ENCODE data around the gene PHRF1.
"Not testable (repeated sequence)": the region's sequence is repeated elsewhere in the genome, so short reads cannot be mapped to it uniquely, and the experiment has no call there.

PHRF1 gene

DNA sequence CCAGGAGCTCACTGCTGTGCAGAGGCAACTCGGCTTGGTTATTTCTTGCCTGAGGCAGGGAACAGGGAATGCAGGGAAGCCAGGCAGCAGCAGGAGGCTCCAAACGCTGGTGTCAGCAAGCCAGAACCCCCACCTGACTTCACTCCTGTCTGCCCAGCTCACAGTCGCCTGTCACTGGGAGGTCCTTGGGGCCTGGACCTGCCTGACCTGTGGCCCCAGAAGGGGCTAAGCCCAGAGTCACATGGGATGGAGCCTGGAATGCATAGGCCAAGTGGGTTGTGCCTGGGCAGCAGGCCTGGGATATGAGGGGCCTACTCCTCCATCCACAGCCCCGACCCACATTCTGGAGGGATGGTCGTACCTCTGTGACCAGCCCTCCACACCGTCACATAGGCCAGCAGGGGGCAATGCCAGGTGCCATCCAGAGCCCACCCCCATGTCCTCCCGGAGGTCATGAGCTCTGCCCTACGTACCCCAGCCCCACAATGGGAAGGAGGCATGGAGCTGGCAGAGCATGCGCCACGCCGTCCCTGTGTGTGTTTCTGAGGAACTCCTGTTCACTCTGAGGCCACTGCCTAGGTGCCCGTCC is 10.3 kb upstream of the PHRF1 start:
- Histone ChIP-seq H3K27ac (ENCODE audit: low read depth, low read length) (no peak overlapping the region), H3K4me1 (ENCODE audit: control insufficient read depth, insufficient read depth, low read length) (peaks cover 2% of the 10 kb centered on the region), H3K4me3 (ENCODE audit: low read length) (no peak overlapping the region), H3K27me3 (ENCODE audit: control insufficient read depth, insufficient read depth, low read length) (no peaks in the 10 kb centered on the region), H3K9ac (ENCODE audit: low read length) (no peak overlapping the region), H3K36me3 (ENCODE audit: control insufficient read depth, insufficient read depth, low read length) (no peaks in the 10 kb centered on the region)

DNA sequence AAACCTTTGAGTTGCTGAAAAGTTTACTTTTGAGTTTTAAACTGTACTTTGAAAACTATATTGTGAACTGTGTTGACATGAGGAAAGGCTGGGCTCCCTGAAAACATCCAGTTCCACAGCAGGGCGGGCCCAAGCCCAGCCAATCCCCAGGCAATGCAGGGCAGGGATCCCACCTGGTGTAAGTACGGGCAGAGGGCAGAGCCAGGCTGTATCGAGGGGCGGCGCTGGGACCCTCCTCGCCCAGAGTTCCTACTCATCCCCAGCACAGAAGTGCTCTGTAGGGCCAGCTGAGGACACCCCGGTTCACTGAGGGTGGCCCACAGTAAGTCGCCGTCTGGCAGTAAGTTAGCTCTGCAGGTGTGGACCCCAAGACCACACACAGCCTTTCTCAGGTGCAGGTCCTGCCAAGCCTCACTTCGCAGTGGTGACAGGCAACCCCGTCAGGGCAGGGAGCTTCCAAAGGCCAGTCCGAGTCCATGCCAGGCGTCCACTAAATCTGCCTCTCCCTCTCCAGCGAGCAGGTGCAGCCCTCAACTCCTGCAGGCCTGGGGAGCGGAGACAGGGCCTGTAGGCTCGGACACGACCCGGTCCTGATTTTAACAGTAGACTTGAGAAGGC is 9.2 kb upstream of the PHRF1 start:
- H3K4me1 ChIP-seq (ENCODE audit: control insufficient read depth, insufficient read depth, low read length): peaks cover 2% of the 10 kb centered on the region
- H3K36me3 ChIP-seq (ENCODE audit: control insufficient read depth, insufficient read depth, low read length): no peaks in the 10 kb centered on the region
- no peaks in the 10 kb centered on the region for H3K27me3 ChIP-seq (ENCODE audit: control insufficient read depth, insufficient read depth, low read length)
- H3K9ac ChIP-seq (ENCODE audit: low read length): no peak overlapping the region
- no peak overlapping the region for H3K27ac ChIP-seq (ENCODE audit: low read depth, low read length)
- peak overlapping the region; percentile 62 for H3K4me3 ChIP-seq (ENCODE audit: low read length)

DNA sequence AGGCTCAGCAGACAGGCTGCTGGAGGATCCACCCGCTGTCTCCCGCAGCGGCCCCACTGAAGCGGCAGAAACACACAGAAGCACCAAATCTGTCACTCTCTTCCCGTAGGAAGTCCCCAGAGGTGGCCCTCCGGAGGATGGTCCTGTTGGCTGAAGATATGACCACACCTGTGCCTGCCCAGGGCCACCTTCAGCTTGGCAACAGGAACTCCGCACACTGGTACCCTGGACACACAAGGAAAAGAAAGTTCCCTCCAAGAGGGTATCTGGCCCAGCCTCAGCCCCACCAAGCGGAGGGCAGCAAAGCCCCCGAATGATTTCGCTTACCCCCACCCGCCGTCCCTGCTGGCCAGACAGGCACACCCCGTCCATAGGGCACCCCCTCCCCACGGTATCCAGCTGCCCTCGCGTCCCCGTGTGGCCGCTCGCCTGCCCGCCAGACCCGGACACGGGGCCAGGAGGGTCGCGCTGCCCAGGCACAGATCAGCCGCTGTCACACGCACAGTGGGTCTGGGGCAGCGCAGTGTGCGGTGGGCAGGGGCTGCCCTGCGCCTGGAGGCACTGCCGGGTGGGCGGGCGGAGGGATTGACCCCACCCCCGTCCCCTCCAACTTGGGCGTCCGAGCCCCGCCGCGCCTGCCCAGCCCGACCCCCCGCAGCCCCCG is 8.5 kb upstream of the PHRF1 start:
- H3K27ac ChIP-seq (ENCODE audit: low read depth, low read length): no peak overlapping the region
- peak overlapping the region; percentile 62 for H3K4me3 ChIP-seq (ENCODE audit: low read length)
- peaks cover 2% of the 10 kb centered on the region for H3K4me1 ChIP-seq (ENCODE audit: control insufficient read depth, insufficient read depth, low read length)
- peak overlapping the region; percentile 62 for H3K9ac ChIP-seq (ENCODE audit: low read length)
- H3K27me3 ChIP-seq (ENCODE audit: control insufficient read depth, insufficient read depth, low read length): no peaks in the 10 kb centered on the region
- no peaks in the 10 kb centered on the region for H3K36me3 ChIP-seq (ENCODE audit: control insufficient read depth, insufficient read depth, low read length)

GRCh38 chr11:568306-569157 is 7.7 kb upstream of the PHRF1 start:
- Histone ChIP-seq H3K9ac (ENCODE audit: low read length) (peak overlapping the region; percentile 90), H3K27ac (ENCODE audit: low read depth, low read length) (no peak overlapping the region)

GRCh38 chr11:569158-569885 is 6.9 kb upstream of the PHRF1 start:
- Histone ChIP-seq H3K27ac (ENCODE audit: low read depth, low read length) (no peak overlapping the region), H3K36me3 (ENCODE audit: control insufficient read depth, insufficient read depth, low read length) (no peaks in the 10 kb centered on the region), H3K9ac (ENCODE audit: low read length) (peak overlapping the region; percentile 90), H3K27me3 (ENCODE audit: control insufficient read depth, insufficient read depth, low read length) (peaks cover 2% of the 10 kb centered on the region), H3K4me3 (ENCODE audit: low read length) (peak overlapping the region; percentile 70), H3K4me1 (ENCODE audit: control insufficient read depth, insufficient read depth, low read length) (peaks cover 2% of the 10 kb centered on the region)

More at GRCh38 chr11:568306-569157, 7.7 kb upstream of the PHRF1 start:
- Histone ChIP-seq H3K4me3 (ENCODE audit: low read length) (peak overlapping the region; percentile 70), H3K36me3 (ENCODE audit: control insufficient read depth, insufficient read depth, low read length) (no peaks in the 10 kb centered on the region), H3K27me3 (ENCODE audit: control insufficient read depth, insufficient read depth, low read length) (peaks cover 2% of the 10 kb centered on the region), H3K4me1 (ENCODE audit: control insufficient read depth, insufficient read depth, low read length) (peaks cover 2% of the 10 kb centered on the region)

DNA sequence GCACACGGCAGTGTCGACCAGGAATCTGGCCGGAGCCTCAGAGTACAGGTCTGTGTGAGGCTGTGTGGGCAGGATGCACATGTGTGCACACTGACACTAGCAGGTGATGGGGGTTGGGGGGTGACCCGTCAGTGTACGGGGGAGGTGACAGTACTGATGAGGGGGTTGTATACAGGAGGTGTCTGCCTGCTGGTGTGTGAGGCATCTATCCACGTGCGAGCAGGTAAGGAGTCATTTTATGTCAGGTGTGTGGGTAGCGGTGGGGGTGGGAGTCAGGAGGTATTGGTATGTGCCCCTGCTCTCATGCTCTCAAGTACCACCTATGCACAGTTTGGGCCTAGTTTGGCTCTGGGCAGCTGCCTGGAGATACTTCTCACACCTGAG is 4.5 kb upstream of the PHRF1 start:
- Histone ChIP-seq H3K9ac (ENCODE audit: low read length) (no peak overlapping the region), H3K27ac (ENCODE audit: low read depth, low read length) (no peak overlapping the region), H3K4me1 (ENCODE audit: control insufficient read depth, insufficient read depth, low read length) (peaks cover 2% of the 10 kb centered on the region), H3K27me3 (ENCODE audit: control insufficient read depth, insufficient read depth, low read length) (peaks cover 2% of the 10 kb centered on the region), H3K4me3 (ENCODE audit: low read length) (no peak overlapping the region), H3K36me3 (ENCODE audit: control insufficient read depth, insufficient read depth, low read length) (no peaks in the 10 kb centered on the region)

GRCh38 chr11:573146-573759 is 3.0 kb upstream of the PHRF1 start:
- peaks cover 2% of the 10 kb centered on the region for H3K27me3 ChIP-seq (ENCODE audit: control insufficient read depth, insufficient read depth, low read length)
- no peak overlapping the region for H3K27ac ChIP-seq (ENCODE audit: low read depth, low read length)
- no peak overlapping the region for H3K9ac ChIP-seq (ENCODE audit: low read length)
- H3K36me3 ChIP-seq (ENCODE audit: control insufficient read depth, insufficient read depth, low read length): no peaks in the 10 kb centered on the region
- peaks cover 11% of the 10 kb centered on the region for H3K4me1 ChIP-seq (ENCODE audit: control insufficient read depth, insufficient read depth, low read length)
- H3K4me3 ChIP-seq (ENCODE audit: low read length): no peak overlapping the region

GRCh38 chr11:574031-574570 is 2.2 kb upstream of the PHRF1 start:
- H3K27ac ChIP-seq (ENCODE audit: low read depth, low read length); H3K4me1 ChIP-seq (ENCODE audit: control insufficient read depth, insufficient read depth, low read length); H3K4me3 ChIP-seq (ENCODE audit: low read length); H3K9ac ChIP-seq (ENCODE audit: low read length); H3K27me3 ChIP-seq (ENCODE audit: control insufficient read depth, insufficient read depth, low read length); H3K36me3 ChIP-seq (ENCODE audit: control insufficient read depth, insufficient read depth, low read length): not testable (repeated sequence)

- Histone ChIP-seq H3K4me3 (ENCODE audit: low read length) (peak overlapping the region; percentile 74), H3K4me1 (ENCODE audit: control insufficient read depth, insufficient read depth, low read length) (peaks cover 12% of the 10 kb centered on the region), H3K36me3 (ENCODE audit: control insufficient read depth, insufficient read depth, low read length) (no peaks in the 10 kb centered on the region), H3K27me3 (ENCODE audit: control insufficient read depth, insufficient read depth, low read length) (peaks cover 2% of the 10 kb centered on the region), H3K27ac (ENCODE audit: low read depth, low read length) (no peak overlapping the region), H3K9ac (ENCODE audit: low read length) (no peak overlapping the region)
These were observed 1.5 kb upstream of the PHRF1 start for GRCh38 chr11:574632-575312.

DNA sequence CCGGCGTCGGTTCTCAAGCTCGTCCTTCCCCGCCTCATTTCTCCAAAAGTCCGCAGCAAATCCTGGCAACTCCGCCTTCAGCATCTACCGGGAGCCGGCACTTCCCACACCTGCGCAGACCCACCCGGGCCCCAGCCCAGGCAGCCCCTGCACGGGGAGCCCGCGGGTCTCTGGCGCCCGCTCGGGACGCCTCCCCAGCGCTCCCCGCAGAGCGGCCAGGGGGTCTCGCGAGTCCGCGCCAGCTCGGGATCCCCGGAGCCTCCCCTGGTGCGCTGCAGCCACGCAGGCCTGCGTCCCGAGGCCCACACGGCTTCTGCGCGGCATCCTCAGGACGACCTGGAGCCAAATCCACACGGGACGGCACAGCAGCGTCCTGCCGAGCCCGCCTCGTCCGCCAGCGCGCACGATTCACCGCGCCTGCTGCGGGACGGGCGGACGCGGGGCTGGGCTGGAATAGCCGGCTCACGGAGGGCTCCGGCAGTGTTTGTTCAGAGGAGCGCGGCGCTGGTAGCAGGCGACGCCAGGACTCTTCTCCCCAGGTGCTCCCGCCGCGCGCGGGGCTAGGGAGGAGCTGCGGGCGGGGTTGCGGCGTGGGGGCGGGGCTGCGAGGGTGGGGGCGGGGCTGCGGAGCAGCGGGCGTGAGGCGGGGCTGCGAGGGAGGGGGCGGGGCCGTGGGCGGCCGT is 816 bp upstream of the PHRF1 start:
- Histone ChIP-seq H3K36me3 (ENCODE audit: control insufficient read depth, insufficient read depth, low read length) (no peaks in the 10 kb centered on the region), H3K4me1 (ENCODE audit: control insufficient read depth, insufficient read depth, low read length) (peaks cover 12% of the 10 kb centered on the region), H3K4me3 (ENCODE audit: low read length) (peak overlapping the region; percentile 74), H3K9ac (ENCODE audit: low read length) (no peak overlapping the region), H3K27ac (ENCODE audit: low read depth, low read length) (no peak overlapping the region), H3K27me3 (ENCODE audit: control insufficient read depth, insufficient read depth, low read length) (peaks cover 2% of the 10 kb centered on the region)

Measured in rectal smooth muscle tissue (tissue), 1 donor.